ENCODE measurements around the gene UNC93B1.

DNA sequence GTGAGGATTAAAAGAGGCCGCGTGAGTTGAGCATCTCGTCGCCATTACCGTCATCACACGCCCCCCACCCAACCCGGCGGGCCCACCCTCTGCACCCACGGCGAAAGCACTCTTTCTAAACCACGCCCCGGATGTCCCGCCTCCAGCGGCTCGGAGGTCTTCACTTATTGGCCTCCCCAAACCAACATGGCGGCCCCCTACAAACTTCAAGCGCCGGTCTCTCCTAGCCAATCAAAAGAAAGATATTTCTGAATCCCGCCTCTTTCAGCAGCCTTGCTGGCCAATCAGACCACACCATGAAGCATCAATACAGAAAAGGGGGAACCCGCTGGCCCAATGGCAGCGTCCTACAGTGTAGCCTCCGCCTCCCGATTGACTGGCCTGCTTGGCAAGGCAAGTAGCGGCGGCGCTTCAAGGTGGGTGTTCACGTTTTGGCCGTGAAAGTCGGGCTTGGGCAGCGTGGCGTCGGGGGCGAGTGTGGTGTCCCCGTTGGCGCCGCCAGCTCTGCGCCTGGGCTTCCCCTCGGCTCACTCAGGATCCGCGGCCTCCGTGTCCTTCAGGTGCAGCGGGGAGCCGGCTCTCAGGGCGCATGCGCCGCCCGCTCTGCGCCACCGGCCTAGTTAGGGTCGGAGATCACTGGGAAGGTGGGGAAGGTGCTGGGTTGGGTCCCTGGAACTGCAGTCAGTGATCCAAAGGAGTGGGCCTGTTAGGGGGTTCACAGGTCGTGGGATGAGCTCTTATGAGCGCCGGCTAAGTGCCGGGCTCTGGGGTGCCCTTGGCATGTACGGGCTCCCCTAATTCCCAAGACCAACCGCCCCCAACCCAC is 26.6 kb upstream of the UNC93B1 start, which contains the start of gene NDUFS8:
- TF ChIP-seq, protein P1, sequence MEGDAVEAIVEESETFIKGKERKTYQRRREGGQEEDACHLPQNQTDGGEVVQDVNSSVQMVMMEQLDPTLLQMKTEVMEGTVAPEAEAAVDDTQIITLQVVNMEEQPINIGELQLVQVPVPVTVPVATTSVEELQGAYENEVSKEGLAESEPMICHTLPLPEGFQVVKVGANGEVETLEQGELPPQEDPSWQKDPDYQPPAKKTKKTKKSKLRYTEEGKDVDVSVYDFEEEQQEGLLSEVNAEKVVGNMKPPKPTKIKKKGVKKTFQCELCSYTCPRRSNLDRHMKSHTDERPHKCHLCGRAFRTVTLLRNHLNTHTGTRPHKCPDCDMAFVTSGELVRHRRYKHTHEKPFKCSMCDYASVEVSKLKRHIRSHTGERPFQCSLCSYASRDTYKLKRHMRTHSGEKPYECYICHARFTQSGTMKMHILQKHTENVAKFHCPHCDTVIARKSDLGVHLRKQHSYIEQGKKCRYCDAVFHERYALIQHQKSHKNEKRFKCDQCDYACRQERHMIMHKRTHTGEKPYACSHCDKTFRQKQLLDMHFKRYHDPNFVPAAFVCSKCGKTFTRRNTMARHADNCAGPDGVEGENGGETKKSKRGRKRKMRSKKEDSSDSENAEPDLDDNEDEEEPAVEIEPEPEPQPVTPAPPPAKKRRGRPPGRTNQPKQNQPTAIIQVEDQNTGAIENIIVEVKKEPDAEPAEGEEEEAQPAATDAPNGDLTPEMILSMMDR (conservative IDR thresholded peaks at IDR 0.05): no peak
- no peak for TF ChIP-seq EZH2 (IDR thresholded peaks at IDR 0.05; ENCODE audit: low read depth)

All from PC-9 (cell line).